GM21390 (cell line): ENCODE measurements around the gene NTF3.

ENCODE experiments used
- ATAC-seq: cut with Tn5 transposase; IDR thresholded peaks from one replicate; pipeline ENCODE4 v1.9.1; 2021; ENCODE audit not compliant: unreplicated experiment

NTF3 gene

DNA sequence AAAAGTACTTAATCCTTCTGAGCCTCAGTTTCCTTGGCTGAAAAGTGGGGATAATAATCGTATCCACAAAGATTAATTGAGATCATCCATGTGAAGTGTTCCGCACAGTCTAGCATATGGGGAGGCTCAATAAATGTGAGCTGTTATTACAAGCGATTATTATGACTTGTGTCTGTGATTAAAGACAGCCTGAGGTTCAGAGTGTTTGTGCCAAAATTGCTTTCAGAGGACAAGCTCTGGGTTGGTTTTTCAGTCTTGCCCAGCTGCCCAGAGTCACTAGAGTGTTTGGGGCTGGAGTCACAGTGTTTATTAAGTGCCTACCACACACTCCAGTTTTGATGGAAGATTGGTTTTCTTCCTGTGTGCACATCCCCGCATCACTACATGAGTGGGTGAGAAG, 53.5 kb downstream of the NTF3 start:
- ATAC-seq: no peak

DNA sequence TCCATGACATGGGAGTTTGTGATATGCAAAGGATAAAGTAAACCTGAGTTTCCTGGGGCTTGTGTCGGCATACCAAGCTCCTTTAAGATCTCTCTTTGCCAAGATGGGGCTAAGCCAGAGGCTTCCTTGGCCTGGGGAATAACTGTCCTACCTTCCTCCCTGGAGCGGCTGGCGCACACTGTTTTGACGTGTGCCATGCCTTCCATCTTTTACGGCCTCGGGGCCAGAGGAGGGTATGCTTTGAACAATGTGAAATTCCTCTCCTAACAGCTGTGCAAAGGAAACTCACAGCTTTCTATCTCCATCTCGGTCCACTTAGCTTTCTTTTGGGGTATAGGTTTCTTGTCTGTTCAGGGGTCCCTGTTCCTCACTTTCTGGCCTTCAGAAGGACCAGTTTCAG, 55.2 kb downstream of the NTF3 start:
- ATAC-seq: no peak

DNA sequence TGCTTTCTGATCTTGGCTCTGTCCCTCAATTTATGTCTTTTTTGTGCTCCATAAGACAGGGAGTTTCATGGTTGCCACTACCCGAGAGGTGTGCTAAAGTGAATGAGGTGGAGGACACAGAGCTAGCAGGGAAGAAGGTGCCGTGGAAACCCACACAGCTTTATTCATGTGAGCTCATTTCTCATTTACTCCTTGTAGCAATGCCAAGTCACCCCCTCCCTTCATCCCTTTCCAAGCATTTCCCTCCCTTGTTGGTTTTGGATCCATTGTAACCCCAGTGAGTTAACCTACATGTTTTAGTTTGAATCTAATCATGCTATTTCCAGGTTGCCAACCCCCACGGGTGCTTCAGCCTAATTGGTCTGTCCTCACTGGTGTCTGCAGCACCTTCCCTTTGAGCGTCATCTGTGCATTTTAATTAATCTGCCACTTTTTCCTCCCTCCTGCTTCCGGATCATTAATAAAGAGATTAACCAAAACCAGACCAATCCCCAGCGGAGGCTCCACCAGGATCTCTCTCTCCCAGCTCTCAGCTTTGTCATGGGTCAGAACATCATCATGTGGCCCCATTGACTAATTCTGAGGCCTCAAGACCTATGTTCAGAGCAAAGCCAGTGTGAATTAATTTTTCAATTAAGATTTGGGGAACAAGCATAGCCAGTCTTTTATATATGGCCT, 56.2 kb downstream of the NTF3 start:
- ATAC-seq: no peak

DNA sequence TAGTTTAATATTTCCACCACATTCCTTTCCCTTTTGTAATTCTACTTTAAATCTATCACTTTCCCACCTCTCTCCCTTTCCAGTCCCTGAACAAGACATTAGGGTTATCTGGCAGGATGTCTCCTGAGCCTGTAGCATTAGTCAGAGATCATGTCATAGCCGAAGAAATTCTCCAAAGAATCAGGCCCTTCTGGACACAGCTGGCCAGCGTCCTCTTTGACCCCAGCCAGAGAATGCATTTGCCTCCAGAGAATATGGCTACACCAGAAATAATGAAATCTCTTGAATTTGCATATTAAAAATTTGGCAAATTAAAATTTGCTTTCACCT, 56.7 kb downstream of the NTF3 start:
- no peak for ATAC-seq

DNA sequence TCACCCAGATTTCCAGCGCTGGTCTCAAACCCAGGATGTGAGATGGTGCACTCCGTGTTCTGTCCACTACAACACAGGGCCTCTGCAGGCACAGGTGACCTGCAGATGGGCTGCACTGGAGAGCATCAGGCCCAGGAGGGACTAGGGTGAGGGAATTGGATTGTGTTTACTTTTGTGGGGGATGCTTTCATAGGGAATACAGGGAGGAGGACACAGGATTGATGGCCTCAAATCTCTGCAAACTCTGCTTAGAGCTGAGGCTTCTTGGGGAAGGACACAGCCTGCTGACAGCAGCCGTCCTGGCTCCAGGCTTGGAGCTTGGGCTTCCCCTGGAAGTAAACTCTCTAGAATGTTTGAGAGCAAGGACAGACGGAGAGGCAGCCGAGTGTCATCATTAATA, 57.1 kb downstream of the NTF3 start:
- ATAC-seq: no peak

DNA sequence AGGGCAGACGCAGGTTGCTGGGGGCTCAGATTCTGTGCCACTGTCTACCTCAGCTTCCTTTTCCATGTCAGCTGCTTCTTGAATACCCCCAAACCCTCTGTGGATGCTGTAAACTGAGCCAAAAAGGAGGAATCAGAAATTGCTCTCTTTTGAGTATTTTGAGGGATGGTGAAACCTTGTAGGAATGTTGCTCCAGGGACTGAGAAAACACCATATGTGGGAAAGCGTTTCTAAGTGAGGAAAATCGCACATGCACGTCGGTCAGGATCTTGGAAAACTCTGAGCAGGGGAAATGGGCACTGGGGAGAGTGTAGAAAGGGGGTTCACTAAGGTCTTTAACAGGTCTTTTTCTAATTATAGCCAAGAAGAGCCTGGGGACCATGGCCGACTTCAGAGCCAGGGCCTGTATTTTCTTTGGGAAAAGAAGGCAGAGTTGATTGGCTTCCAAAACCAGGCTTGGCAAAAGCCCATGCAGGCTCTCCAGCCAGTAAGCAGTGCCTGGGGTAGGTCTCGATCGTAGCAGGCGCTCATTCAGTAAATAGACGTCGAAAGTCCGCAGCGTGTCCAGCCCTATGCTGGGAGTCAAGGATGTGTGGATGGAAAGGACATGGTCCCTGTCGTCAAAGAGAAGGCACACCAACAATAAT, 58.0 kb downstream of the NTF3 start:
- ATAC-seq: no peak

DNA sequence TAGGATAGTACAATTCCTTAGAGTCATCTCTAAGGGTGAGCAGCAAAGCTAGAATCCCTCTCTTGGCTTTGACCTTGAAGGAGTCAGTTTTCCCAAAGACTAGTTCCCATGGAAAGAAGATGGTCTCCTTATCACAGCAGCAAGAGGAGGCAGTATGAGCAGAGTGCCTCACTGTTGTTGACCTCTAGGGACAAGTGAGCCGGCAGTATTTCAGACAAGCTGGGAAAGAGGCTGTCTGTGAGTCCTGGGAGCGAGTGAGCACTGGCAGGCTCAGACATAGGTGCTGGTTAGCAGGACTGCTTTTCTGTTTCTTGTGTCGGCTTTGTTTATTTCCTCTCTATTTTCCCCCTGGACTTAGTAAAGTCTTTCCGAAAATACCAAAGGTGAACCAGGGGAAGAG, 60.7 kb downstream of the NTF3 start:
- ATAC-seq: no peak

DNA sequence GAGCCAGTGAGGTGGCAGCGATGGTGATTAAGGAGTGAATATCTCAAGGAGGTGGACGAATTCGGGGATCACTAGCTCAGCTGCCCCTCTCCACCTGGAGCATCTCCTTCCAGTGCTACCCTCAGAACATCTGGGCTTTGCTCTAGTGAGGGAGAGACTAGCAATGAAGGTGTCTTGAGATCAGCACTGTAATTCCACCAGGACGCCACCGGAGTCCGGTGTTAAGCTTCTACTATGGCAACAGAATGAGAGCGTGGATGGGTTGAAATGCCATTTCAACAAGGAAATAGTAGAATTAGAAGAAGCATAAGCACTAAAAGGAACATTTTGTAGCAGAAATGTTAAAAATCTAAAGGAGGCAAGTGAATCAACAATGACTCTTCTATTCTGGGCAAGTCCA, 61.1 kb downstream of the NTF3 start:
- no peak for ATAC-seq

DNA sequence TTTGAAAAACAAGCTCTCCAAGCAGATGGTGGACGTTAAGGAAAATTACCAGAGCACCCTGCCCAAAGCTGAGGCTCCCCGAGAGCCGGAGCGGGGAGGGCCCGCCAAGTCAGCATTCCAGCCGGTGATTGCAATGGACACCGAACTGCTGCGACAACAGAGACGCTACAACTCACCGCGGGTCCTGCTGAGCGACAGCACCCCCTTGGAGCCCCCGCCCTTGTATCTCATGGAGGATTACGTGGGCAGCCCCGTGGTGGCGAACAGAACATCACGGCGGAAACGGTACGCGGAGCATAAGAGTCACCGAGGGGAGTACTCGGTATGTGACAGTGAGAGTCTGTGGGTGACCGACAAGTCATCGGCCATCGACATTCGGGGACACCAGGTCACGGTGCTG, 62.4 kb downstream of the NTF3 start:
- no peak for ATAC-seq

DNA sequence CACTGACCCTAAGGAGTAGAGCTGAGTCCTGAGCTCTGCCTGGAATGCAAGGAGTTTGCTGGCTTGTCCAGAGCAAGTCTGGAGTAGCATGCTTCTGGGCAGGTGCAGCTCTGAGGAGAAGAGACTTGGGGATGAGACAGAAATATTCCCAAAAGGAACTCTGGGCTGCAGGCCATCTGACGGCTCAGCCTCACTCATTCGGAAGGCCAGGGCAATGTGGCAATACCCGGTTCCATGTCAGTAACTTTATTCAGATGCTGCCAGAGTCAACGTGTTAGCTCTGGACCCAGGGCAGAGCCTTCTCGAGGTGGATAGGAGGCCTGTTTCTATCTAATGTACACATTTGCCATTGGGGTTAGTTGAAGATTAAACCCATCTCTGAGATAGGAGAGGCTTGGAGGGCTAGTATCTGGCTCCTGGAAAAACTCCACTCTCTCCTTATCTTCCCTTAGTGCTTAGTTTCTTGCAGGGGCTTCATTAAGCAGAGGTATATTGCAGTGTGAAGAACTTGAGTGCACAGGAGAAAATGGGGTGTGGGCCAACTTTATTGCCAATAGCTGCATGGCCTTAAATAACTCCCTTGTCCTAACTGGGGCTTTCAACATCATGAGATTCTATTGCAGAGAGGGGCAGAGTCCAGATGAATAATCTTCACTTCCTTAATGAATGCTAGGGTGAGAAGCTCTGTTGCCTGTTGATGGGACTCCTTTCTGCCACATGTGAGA, 65.6 kb downstream of the NTF3 start:
- no peak for ATAC-seq

DNA sequence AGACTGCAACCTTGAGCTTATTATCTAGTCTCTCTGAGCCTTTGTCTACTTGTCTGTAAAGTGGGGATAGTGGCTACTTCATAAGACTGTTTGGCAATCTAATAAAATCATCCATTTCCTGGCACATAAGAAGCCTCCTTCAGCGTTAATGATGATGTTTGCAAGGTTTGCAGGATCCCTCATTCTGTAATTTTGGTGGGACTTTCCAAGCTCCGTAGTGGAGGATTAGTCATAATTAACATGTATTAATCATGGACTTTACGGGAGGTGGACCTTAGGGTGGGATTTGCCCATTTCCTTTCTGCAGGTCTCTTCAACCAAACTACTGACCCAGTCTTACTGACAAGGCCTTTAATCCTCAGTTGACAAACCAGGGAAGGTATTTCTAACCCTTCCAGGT, 66.2 kb downstream of the NTF3 start:
- no peak for ATAC-seq

DNA sequence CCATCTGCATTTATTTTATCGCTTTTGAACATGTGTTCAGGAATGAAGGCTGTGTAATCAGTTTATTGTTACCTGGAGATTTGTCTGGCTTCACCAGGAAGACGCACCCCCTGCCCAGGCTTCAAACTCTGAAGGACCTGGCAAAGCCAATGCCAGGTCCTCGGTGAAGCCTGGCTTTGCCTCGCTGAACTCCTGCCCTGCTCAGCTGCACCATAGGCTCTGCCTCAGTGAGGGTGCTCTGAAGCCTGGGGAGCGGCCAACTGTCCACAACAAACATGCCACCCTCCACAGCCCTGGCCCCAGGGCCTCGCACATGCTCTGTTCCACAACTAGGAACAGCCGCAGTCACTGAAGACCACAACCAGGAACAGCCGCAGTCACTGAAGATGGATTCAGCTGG, 66.9 kb downstream of the NTF3 start:
- no peak for ATAC-seq

DNA sequence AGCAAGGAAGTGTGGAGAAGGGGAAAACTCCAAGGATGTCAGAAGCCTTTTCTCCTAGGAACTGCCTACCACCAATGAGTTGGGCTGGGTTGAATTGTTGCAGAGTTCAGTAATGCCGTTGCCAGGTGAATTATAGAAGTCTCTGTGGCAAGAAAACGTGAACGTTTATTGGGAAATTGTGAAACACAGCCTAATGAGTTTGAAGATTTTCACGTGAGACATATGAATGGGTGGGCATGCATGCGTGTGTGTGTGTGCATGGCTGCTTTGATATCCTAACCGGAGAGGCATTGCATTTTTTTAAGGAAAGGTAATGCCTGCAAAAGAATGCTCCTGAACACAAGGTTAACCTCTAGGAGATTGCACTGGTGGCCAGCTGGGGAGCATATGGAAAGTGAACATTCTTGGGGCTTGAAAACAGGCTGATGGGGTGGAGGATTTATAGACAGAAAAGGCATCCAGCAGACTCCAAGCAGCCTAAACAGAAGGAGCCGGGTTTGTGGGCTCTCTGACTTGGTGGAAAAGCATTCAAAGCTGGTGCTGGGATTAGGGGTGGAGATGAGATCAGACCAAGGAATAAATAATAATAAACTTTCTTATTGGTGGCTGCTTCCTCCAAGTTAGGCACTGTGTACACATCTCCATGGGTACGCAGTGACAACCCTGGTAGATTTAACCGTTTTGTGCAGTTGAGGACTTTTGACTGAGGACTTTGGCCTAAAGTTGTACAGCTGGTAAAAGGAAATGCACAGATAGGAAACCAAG, 67.8 kb downstream of the NTF3 start:
- no peak for ATAC-seq

DNA sequence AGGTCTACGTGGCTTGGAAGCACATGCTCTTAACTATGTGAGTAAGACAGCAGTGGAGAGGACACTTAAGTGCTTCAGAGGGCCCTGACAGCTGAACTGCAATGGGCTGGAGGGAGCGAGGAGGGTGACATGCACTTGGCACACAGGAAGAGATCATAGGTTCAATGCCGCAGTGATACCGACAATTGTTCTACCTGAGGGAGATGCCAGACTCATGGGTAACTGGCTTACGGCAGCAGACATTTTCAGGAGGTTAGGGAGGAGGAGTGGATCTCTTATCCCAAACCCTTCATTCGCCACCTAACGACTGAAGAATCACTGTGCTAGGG, 68.4 kb downstream of the NTF3 start:
- no peak for ATAC-seq

DNA sequence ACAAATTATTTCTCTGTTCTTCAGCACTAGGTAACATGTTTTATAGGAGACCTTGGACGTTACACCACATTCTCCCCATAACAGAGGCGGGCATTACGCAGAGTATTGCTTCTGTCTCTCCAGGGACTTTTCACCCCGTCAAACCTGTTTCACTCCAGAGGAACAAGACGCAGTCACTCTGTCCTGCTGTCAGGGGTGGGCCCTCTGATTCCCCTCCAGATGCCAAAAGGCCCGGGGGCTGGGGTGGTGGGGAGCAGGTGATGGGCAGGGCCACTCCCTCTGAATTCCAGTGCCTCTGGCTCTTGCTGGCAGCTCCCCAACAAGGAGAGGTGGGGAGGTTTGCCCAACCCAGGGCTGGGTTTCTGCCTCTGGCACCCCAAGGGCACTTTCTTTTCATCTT, 71.9 kb downstream of the NTF3 start:
- no peak for ATAC-seq

DNA sequence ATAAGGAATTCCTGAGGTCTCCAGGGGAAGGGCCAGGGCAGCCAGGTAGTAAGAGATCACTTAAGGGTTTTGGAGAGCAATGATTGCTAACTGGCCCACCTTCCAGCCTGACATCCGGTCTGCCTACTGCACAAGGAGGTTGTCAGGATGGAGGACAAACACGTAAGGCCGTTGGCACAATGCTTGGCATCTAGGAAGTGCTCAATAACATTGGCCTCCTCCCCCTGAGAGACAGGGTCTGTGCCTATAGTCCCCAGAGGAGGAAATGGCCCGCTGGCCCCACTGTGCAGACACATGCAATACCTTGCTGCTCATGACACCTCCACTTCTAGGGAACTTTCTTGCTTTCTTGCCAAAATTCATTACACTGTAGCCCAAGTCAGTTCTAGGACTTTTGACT, 73.2 kb downstream of the NTF3 start:
- ATAC-seq: no peak

DNA sequence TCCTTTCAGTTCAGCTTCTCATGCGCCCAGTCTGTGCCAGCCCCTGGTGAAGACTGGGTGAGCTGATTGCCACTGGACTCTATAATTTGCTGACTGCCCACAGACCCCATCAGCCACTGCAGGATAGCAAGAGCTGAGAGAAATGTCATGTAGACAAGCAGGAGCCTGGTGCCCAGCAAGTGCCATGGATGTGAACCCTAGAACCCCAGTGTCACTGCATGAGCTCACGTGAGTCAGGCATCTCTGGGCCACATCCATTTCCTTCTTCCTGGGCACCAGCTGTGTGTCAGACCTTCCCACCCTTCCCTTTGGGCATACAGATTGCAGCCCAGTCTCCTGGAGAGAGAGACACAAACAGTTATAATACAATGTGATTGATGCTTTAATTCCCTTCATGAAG, 73.8 kb downstream of the NTF3 start:
- ATAC-seq: no peak

DNA sequence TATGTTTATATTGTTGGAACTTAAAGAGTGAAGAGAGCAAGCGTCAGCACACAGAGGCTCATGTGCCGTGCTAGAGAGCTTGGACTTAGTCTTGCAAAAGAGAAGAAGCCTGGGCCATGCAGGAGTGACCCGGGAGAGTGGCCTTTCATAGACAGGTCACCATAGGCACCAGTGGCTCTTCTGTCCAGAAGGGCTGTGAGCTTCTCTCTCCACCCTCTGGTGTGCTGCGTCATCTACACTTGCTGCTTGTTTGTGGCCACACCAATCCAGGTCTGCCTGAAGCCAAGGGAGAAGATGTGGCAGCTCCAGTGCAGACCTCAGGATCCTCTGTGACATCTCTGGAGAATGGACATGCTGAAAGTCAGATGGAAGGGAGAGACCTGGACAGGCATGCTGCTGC, 74.4 kb downstream of the NTF3 start:
- ATAC-seq: no peak

DNA sequence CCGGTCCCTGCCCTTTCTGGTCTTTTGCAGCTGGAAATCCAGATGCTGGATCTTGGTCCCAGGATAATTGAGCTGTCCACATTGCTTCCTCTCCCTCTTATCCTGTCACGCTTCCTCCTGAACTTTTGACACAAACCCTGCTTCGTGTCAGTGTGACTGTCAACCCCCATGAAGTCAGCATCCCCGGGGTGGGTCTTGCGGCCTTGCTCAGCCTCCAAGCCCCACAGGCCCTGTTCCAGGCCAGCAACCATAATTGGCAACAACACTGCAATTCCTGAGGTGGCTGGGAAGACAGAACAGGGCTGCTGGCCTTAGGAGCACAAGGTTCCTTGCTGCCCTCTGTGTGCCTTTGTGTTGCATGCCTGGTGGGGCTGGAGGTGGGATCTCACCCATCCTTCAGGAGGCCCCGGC, 74.9 kb downstream of the NTF3 start:
- no peak for ATAC-seq

DNA sequence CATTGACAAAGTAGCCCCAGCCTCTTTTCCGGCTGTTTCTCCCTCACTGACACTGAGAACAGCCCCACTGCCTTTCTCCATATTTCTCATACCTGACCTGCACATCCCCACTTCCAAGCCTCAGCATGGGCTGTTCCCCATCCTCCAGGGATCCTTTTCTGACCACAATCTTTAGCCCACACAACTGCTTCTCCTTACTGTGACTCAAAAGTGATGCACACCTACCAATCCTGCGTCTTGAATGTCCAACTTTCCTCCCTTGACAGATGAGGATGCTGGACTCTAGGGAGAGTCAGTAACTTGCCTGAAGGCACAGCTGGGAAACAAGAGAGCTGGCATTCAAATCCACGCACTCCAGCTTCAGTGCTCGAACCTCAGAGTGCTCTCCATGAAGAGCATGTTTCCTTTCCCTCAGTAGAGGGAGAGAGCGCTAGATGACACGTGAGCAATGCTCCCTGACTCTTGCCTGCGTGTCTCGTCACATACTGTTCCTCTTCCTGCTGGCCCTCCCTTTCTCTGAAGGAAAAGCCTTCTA, 75.6 kb downstream of the NTF3 start:
- ATAC-seq: no peak

DNA sequence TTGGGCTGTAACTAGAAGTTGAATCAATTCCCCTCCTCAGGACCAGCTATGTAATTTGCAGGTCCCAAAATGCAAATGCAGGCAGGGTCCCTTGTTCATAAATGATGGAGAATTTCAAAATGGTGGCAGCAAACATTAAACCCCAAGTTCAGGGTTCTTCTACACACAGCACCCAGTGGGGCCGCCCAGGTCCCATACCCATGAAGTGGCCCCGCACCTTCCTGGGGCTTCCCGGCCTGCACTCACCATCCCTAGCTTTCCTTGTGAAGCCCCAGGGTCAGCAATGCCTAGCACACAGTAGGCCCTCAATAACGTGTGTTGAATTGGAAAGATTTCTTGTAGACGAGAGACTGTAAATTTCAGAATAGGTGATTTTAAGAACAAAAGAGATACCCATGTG, 76.0 kb downstream of the NTF3 start:
- no peak for ATAC-seq

DNA sequence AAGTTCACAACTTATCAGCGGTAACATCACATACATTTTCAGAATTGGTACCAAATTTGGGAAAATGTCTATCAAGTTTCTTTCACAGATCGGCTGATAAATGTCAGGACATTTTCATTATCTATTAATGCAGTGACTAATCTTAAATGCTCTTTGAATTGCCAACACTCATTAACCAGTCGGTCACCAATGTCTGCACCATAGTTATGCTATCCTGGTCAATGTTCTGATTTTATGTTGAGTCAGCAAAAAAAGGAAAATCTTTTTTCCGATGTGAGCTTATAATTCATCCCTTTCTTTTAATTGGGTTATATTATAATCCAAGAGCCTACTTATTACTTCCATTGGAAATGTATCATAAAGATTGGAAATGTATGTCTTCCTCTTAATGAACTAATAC, 77.2 kb downstream of the NTF3 start:
- no peak for ATAC-seq
